HFFc6 (cell line): Measurements from ENCODE around the gene MRPL32. TPM values are rescaled to one million over a fixed set of nuclear protein-coding genes. Genes with fewer than 3 reads are reported as not detected.

Source experiments
- DNase-seq: peaks from one replicate; pipeline ENCODE4 v3.0.0-alpha.2; 2018
- H3K27ac Mint-ChIP-seq: 2 replicates; pipeline ENCODE4 v1.8.0; 2020; ENCODE audit warnings: mild to moderate bottlenecking, mixed read lengths
- H3K27me3 Mint-ChIP-seq: 2 replicates; pipeline ENCODE4 v1.8.0; 2021; ENCODE audit warnings: mild to moderate bottlenecking, moderate library complexity, mixed read lengths; ENCODE audit not compliant: insufficient read depth
- H3K36me3 Mint-ChIP-seq: 2 replicates; pipeline ENCODE4 v1.8.0; 2021; ENCODE audit warnings: low read depth, mixed read lengths
- H3K4me1 Mint-ChIP-seq: 2 replicates; pipeline ENCODE4 v1.8.0; 2020; ENCODE audit warnings: low read depth, mixed read lengths
- H3K4me3 Mint-ChIP-seq: 2 replicates; pipeline ENCODE4 v1.8.0; 2020; ENCODE audit warnings: mild to moderate bottlenecking, moderate library complexity, mixed read lengths
- H3K9me3 Mint-ChIP-seq: 2 replicates; pipeline ENCODE4 v1.8.0; 2020; ENCODE audit warnings: mild to moderate bottlenecking, mixed read lengths
- CTCF ChIP-seq: fragments of 200-600 bp; sonication (generic); IDR thresholded peaks from 2 replicates; pipeline ENCODE4 v1.5.0; 2021; ENCODE audit warnings: antibody characterized with exemption, mild to moderate bottlenecking
- total RNA-seq, 6 experiments: library from RNA; stranded (reverse); fragmentation: NEBNext Ultra II Directional; extraction: Animal tissue kit (Norgen Biotek cat#: 25700); gene quantifications; 2 replicates in 1 of 6; 3 replicates in 5 of 6; pipeline ENCODE4 v1.2.3, GENCODE V29; 2021

MRPL32 gene
- total RNA-seq, 6 experiments from 2014 or later, result 49.2 to 69.6 (median 58.8) TPM

GRCh38 chr7:42910306-42910705 lies 21.9 kb upstream of the MRPL32 start:
- Mint-ChIP-seq H3K27me3 (peaks cover 3% of the 10 kb centered on the region; the same call in 1 of the 2 replicates), H3K36me3 (peaks cover 13% of the 10 kb centered on the region; the same call in 1 of the 2 replicates), H3K4me3 (no peak overlapping the region), H3K4me1 (peaks cover 57% of the 10 kb centered on the region), H3K27ac (no peak overlapping the region), H3K9me3 (no peaks in the 10 kb centered on the region)
- TF ChIP-seq CTCF, result no peak
- no peak for DNase-seq

- H3K4me1 Mint-ChIP-seq, result peaks cover 69% of the 10 kb centered on the region
- peaks cover 3% of the 10 kb centered on the region; the same call in 1 of the 2 replicates for H3K27me3 Mint-ChIP-seq
- DNase-seq, result peak; percentile 88
- peaks cover 22% of the 10 kb centered on the region for H3K36me3 Mint-ChIP-seq
- H3K27ac Mint-ChIP-seq, result peak within 1 kb of the TSS; percentile 88
- no peak; the same call in 1 of the 2 replicates for TF ChIP-seq CTCF
- no peaks in the 10 kb centered on the region for H3K9me3 Mint-ChIP-seq
- H3K4me3 Mint-ChIP-seq, result peak within 1 kb of the TSS; percentile 98
Observed at GRCh38 chr7:42911454-42912447, 20.4 kb upstream of the MRPL32 start, which contains the start of gene C7orf25. C7orf25 (minus strand) TSS chr7:42912070; CDS start chr7:42910900, 1,170 bp downstream.

- H3K27ac Mint-ChIP-seq, result peak overlapping the region; percentile 69
Observed at GRCh38 chr7:42913591-42913990, 18.6 kb upstream of the MRPL32 start.

GRCh38 chr7:42914009-42914408 lies 18.2 kb upstream of the MRPL32 start:
- Mint-ChIP-seq H3K36me3 (peaks cover 26% of the 10 kb centered on the region), H3K27ac (peak overlapping the region; percentile 69), H3K4me1 (peaks cover 55% of the 10 kb centered on the region), H3K27me3 (peaks cover 3% of the 10 kb centered on the region; the same call in 1 of the 2 replicates), H3K9me3 (no peaks in the 10 kb centered on the region), H3K4me3 (0 out of 2 replicates have a peak overlapping the region, but pooled peaks have one; percentile 11)
- no peak for DNase-seq
- TF ChIP-seq CTCF, result no peak

More at GRCh38 chr7:42913591-42913990, 18.6 kb upstream of the MRPL32 start:
- Mint-ChIP-seq H3K9me3 (no peaks in the 10 kb centered on the region), H3K4me1 (peaks cover 56% of the 10 kb centered on the region), H3K27me3 (peaks cover 3% of the 10 kb centered on the region; the same call in 1 of the 2 replicates), H3K4me3 (no peak overlapping the region), H3K36me3 (peaks cover 26% of the 10 kb centered on the region)
- no peak for TF ChIP-seq CTCF
- no peak for DNase-seq

- no peak for TF ChIP-seq CTCF
- Mint-ChIP-seq H3K4me3 (peak overlapping the region; percentile 11), H3K9me3 (no peaks in the 10 kb centered on the region), H3K27me3 (peaks cover 3% of the 10 kb centered on the region; the same call in 1 of the 2 replicates), H3K36me3 (peaks cover 31% of the 10 kb centered on the region), H3K4me1 (peaks cover 55% of the 10 kb centered on the region), H3K27ac (peak overlapping the region; percentile 69)
- DNase-seq, result peak; percentile 35
Observed at GRCh38 chr7:42914421-42915045, 17.6 kb upstream of the MRPL32 start.
